MM.1S (cell line): Measurements from ENCODE around the gene CNOT4.

Source experiments
- EZH2 ChIP-seq: fragments of 300-600 bp; sonication (generic); optimal IDR thresholded peaks from 2 replicates; pipeline ENCODE3; 2017; ENCODE audit warnings: low read depth, mild to moderate bottlenecking, antibody characterized with exemption, low read length, mixed read lengths
- EZH2phosphoT487 ChIP-seq: fragments of 300-600 bp; sonication (generic); IDR thresholded peaks from 2 replicates; pipeline ENCODE4 v1.6.1; 2018; ENCODE audit warnings: antibody characterized with exemption, low read length
- TF ChIP-seq, protein P1 (sequence below): fragments of 300-600 bp; sonication (generic); IDR thresholded peaks from 2 replicates; pipeline ENCODE4 v1.5.1; 2016; ENCODE audit warnings: antibody characterized with exemption, low read length, mixed read lengths

DNA sequence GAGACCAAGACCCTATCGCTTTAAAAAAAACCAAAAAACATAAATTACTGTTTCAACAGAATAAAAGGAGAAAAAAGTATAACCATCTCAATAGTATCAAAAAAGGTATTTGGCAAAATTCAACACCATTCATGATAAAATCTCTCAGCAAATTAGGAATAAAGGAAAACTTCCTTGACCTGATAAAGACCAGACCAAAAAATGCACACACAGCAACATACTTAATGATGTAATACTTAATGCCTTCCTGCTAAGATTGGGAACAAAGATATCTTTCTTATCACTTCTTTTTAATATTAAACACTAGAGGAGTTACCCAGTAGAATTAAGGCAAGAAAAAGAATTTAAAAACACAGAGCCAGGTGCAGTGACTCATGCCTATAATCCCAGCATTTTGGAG lies 79.3 kb downstream of the CNOT4 start:
- TF ChIP-seq, protein P1, sequence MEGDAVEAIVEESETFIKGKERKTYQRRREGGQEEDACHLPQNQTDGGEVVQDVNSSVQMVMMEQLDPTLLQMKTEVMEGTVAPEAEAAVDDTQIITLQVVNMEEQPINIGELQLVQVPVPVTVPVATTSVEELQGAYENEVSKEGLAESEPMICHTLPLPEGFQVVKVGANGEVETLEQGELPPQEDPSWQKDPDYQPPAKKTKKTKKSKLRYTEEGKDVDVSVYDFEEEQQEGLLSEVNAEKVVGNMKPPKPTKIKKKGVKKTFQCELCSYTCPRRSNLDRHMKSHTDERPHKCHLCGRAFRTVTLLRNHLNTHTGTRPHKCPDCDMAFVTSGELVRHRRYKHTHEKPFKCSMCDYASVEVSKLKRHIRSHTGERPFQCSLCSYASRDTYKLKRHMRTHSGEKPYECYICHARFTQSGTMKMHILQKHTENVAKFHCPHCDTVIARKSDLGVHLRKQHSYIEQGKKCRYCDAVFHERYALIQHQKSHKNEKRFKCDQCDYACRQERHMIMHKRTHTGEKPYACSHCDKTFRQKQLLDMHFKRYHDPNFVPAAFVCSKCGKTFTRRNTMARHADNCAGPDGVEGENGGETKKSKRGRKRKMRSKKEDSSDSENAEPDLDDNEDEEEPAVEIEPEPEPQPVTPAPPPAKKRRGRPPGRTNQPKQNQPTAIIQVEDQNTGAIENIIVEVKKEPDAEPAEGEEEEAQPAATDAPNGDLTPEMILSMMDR, result no peak
- TF ChIP-seq EZH2phosphoT487 (no peak), EZH2 (no peak)
